Liver (tissue), 9 donors: ENCODE results near the gene NSD1. TPM values are rescaled to one million over a fixed set of nuclear protein-coding genes. Genes with fewer than 3 reads are reported as not detected.

Experiments
- DNase-seq: peaks from one replicate; pipeline ENCODE4 v3.0.0-alpha.2; 2017; ENCODE audit warnings: low spot score
- H3K27ac ChIP-seq, 2 donors: one replicate each; pipeline ENCODE4 v1.7.0; 2013; ENCODE audit warnings: inconsistent platforms in 2 of 2, low read length in 2 of 2, control low read depth in 1 of 2, low read depth in 1 of 2, mild to moderate bottlenecking in 1 of 2
- H3K27me3 ChIP-seq, 4 donors: one replicate each; pipeline versions ENCODE4 v1.6.1 to v1.7.0; 2013; ENCODE audit warnings: low read length in 3 of 4, inconsistent platforms in 1 of 4, mild to moderate bottlenecking in 1 of 4, moderate library complexity in 1 of 4; ENCODE audit not compliant: control insufficient read depth in 4 of 4, insufficient read depth in 4 of 4
- H3K36me3 ChIP-seq, 4 donors: one replicate each; pipeline versions ENCODE4 v1.6.1 to v1.7.0; 2013; ENCODE audit warnings: low read length in 3 of 4, mild to moderate bottlenecking in 3 of 4, low read depth in 1 of 4, moderate library complexity in 1 of 4; ENCODE audit not compliant: control insufficient read depth in 4 of 4, insufficient read depth in 3 of 4
- H3K4me1 ChIP-seq, 4 donors: one replicate each; pipeline versions ENCODE4 v1.6.1 to v1.7.0; 2013; ENCODE audit warnings: low read length in 3 of 4, mild to moderate bottlenecking in 3 of 4, moderate library complexity in 1 of 4; ENCODE audit not compliant: control insufficient read depth in 4 of 4, insufficient read depth in 4 of 4
- H3K4me3 ChIP-seq, 3 donors: one replicate each; pipeline versions ENCODE4 v1.6.1 to v1.7.0; 2013; ENCODE audit warnings: low read length in 3 of 3, control low read depth in 1 of 3, low read depth in 1 of 3, mild to moderate bottlenecking in 1 of 3
- H3K9ac ChIP-seq, 2 donors: one replicate each; pipeline ENCODE4 v1.7.0; 2013; ENCODE audit warnings: low read length in 2 of 2, mild to moderate bottlenecking in 2 of 2, moderate library complexity in 2 of 2, control low read depth in 1 of 2, low read depth in 1 of 2
- H3K9me3 ChIP-seq, 4 donors: one replicate each; pipeline versions ENCODE4 v1.6.1 to v1.7.0; 2013; ENCODE audit warnings: low read length in 3 of 4; ENCODE audit not compliant: control insufficient read depth in 4 of 4
- ATF3 ChIP-seq: IDR thresholded peaks from 2 replicates; pipeline ENCODE4 v1.6.1; 2016; ENCODE audit warnings: antibody characterized with exemption
- EGR1 ChIP-seq, 2 donors: IDR thresholded peaks; 2 replicates each; pipeline ENCODE4 v1.6.1; 2016 to 2018; ENCODE audit warnings: antibody characterized with exemption in 2 of 2, low read depth in 2 of 2
- FOXA1 ChIP-seq: IDR thresholded peaks from 2 replicates; pipeline ENCODE4 v1.6.1; 2016; ENCODE audit warnings: antibody characterized with exemption
- FOXA2 ChIP-seq: IDR thresholded peaks from 2 replicates; pipeline ENCODE4 v1.6.1; 2016; ENCODE audit warnings: antibody characterized with exemption
- GABPA ChIP-seq, 2 donors: IDR thresholded peaks in 1 of 2; conservative IDR thresholded peaks in 1 of 2; 2 replicates each; pipeline ENCODE4 v1.6.1; 2016; ENCODE audit warnings: antibody characterized with exemption in 2 of 2, mild to moderate bottlenecking in 1 of 2, moderate library complexity in 1 of 2
- HNF4A ChIP-seq, 2 donors: conservative IDR thresholded peaks; 2 replicates each; pipeline ENCODE4 v1.6.1; 2016; ENCODE audit warnings: antibody characterized with exemption in 2 of 2, mild to moderate bottlenecking in 2 of 2
- HNF4G ChIP-seq: IDR thresholded peaks from 2 replicates; pipeline ENCODE4 v1.6.1; 2016; ENCODE audit warnings: antibody characterized with exemption
- JUND ChIP-seq, 2 donors: IDR thresholded peaks; 2 replicates each; pipeline ENCODE4 v1.6.1; 2016; ENCODE audit warnings: antibody characterized with exemption in 2 of 2
- RAD21 ChIP-seq, 2 donors: IDR thresholded peaks; 2 replicates each; pipeline ENCODE4 v1.6.1; 2016; ENCODE audit warnings: antibody characterized with exemption in 2 of 2, mild to moderate bottlenecking in 2 of 2
- RXRA ChIP-seq, 2 donors: IDR thresholded peaks; 2 replicates each; pipeline ENCODE4 v1.6.1; 2017 to 2018; ENCODE audit warnings: antibody characterized with exemption in 2 of 2, mild to moderate bottlenecking in 1 of 2
- SP1 ChIP-seq: IDR thresholded peaks from 2 replicates; pipeline ENCODE4 v1.6.1; 2018; ENCODE audit warnings: antibody characterized with exemption, mild to moderate bottlenecking
- TAF1 ChIP-seq: conservative IDR thresholded peaks from 2 replicates; pipeline ENCODE4 v1.6.1; 2016; ENCODE audit warnings: antibody characterized with exemption, mild to moderate bottlenecking
- YY1 ChIP-seq: IDR thresholded peaks from 2 replicates; pipeline ENCODE4 v1.6.1; 2016; ENCODE audit warnings: antibody characterized with exemption, mild to moderate bottlenecking
- ZBTB33 ChIP-seq: IDR thresholded peaks from 2 replicates; pipeline ENCODE4 v1.6.1; 2016; ENCODE audit warnings: antibody characterized with exemption
- WGBS: extraction: QIAGEN DNeasy Blood & Tissue Kit; methylation state at CpG from one replicate; pipeline ENCODE4 v1.1.7; 2013; 5-methylcytosine and 5-hydroxymethylcytosine counted together
- polyA plus RNA-seq, 2 donors: library from polyadenylated mRNA; stranded (reverse) in 1 of 2; unstranded in 1 of 2; fragments of 200-250 nt in 1 of 2; fragments of >200 nt in 1 of 2; fragmentation: Nextera tagmentation in 1 of 2; extraction: Ambion mirVana in 1 of 2; gene quantifications; one replicate each; pipeline versions ENCODE4 v1.2.1 to v1.2.3, GENCODE V29; 2013 to 2015
- total RNA-seq, 2 donors: library from RNA; depleted of rRNA; stranded (reverse); fragments of >200 nt; gene quantifications; one replicate each; pipeline ENCODE4 v1.2.3, GENCODE V29; 2014
- TF ChIP-seq, protein P1 (sequence below): IDR thresholded peaks from 2 replicates; pipeline ENCODE4 v1.6.1; 2016; ENCODE audit warnings: antibody characterized with exemption
- TF ChIP-seq, protein P2 (sequence below): IDR thresholded peaks from 2 replicates; pipeline ENCODE4 v1.6.1; 2016; ENCODE audit warnings: antibody characterized with exemption, mild to moderate bottlenecking
- TF ChIP-seq, protein P3 (sequence below): fragments of 150-350 bp; IDR thresholded peaks from 2 replicates; pipeline ENCODE4 v1.5.1; 2017; ENCODE audit warnings: improper control_type of control experiment, low read depth, low read length; ENCODE audit not compliant: missing input control
- donor health status: healthy.
- donor health status: healthy.
- donor health status: healthy.
- donor health status: healthy.
- donor health status: healthy.

The NSD1 gene
- total and polyA plus RNA-seq, 4 donors = 5.3 to 34.1 (median 19.3) TPM

DNA sequence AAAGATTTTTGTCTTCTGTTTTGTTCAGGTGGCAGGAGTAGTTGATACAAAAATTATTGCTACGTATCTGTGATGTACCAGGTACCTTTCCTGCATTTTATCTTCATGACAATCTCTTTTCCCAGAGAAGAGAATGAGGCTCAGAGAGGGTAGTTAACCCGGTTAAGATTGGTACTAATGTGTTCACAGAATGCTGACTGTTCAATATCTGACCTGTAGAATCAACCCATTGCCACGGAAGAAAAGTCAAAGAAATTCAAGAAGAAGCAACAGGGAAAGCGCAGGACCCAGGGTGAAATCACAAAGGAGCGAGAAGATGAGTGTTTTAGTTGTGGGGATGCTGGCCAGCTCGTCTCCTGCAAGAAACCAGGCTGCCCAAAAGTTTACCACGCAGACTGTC, 158.2 kb downstream of the NSD1 start:
- H3K9ac ChIP-seq = no peak overlapping the region
- peaks cover 7 to 70% (median 65%) of the 10 kb centered on the region in 4 donors for H3K36me3 ChIP-seq
- no peak overlapping the region for H3K4me3 ChIP-seq
- WGBS = 98% methylated on average over 7 of the region's 7 CpGs
- no peak for DNase-seq
- peaks cover 0 to 3% (median 0%) of the 10 kb centered on the region in 4 donors for H3K4me1 ChIP-seq
- no peaks in the 10 kb centered on the region for H3K27me3 ChIP-seq
- H3K27ac ChIP-seq = no peak overlapping the region
- H3K9me3 ChIP-seq = no peaks in the 10 kb centered on the region
- TF ChIP-seq, protein P1, sequence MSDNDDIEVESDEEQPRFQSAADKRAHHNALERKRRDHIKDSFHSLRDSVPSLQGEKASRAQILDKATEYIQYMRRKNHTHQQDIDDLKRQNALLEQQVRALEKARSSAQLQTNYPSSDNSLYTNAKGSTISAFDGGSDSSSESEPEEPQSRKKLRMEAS = no peak
- no peak for TF ChIP-seq SP1
- no peak for TF ChIP-seq TAF1
- TF ChIP-seq GABPA (IDR thresholded peaks at IDR 0.05 in 1 of 2, conservative IDR thresholded peaks at IDR 0.05 in 1 of 2) = no peak
- no peak for TF ChIP-seq HNF4A (conservative IDR thresholded peaks at IDR 0.05)
- TF ChIP-seq EGR1 (IDR thresholded peaks at IDR 0.05; ENCODE audit: low read depth in 2 of 2) = no peak
- TF ChIP-seq FOXA2 = no peak
- no peak for TF ChIP-seq ATF3
- no peak for TF ChIP-seq YY1
- no peak for TF ChIP-seq FOXA1
- TF ChIP-seq HNF4G = no peak
- TF ChIP-seq, protein P2, sequence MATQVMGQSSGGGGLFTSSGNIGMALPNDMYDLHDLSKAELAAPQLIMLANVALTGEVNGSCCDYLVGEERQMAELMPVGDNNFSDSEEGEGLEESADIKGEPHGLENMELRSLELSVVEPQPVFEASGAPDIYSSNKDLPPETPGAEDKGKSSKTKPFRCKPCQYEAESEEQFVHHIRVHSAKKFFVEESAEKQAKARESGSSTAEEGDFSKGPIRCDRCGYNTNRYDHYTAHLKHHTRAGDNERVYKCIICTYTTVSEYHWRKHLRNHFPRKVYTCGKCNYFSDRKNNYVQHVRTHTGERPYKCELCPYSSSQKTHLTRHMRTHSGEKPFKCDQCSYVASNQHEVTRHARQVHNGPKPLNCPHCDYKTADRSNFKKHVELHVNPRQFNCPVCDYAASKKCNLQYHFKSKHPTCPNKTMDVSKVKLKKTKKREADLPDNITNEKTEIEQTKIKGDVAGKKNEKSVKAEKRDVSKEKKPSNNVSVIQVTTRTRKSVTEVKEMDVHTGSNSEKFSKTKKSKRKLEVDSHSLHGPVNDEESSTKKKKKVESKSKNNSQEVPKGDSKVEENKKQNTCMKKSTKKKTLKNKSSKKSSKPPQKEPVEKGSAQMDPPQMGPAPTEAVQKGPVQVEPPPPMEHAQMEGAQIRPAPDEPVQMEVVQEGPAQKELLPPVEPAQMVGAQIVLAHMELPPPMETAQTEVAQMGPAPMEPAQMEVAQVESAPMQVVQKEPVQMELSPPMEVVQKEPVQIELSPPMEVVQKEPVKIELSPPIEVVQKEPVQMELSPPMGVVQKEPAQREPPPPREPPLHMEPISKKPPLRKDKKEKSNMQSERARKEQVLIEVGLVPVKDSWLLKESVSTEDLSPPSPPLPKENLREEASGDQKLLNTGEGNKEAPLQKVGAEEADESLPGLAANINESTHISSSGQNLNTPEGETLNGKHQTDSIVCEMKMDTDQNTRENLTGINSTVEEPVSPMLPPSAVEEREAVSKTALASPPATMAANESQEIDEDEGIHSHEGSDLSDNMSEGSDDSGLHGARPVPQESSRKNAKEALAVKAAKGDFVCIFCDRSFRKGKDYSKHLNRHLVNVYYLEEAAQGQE = no peak
- no peak for TF ChIP-seq ZBTB33
- TF ChIP-seq RXRA (IDR thresholded peaks at IDR 0.05) = no peak
- TF ChIP-seq RAD21 (IDR thresholded peaks at IDR 0.05) = no peak
- TF ChIP-seq, protein P3, sequence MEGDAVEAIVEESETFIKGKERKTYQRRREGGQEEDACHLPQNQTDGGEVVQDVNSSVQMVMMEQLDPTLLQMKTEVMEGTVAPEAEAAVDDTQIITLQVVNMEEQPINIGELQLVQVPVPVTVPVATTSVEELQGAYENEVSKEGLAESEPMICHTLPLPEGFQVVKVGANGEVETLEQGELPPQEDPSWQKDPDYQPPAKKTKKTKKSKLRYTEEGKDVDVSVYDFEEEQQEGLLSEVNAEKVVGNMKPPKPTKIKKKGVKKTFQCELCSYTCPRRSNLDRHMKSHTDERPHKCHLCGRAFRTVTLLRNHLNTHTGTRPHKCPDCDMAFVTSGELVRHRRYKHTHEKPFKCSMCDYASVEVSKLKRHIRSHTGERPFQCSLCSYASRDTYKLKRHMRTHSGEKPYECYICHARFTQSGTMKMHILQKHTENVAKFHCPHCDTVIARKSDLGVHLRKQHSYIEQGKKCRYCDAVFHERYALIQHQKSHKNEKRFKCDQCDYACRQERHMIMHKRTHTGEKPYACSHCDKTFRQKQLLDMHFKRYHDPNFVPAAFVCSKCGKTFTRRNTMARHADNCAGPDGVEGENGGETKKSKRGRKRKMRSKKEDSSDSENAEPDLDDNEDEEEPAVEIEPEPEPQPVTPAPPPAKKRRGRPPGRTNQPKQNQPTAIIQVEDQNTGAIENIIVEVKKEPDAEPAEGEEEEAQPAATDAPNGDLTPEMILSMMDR = no peak
- TF ChIP-seq JUND (IDR thresholded peaks at IDR 0.05) = no peak
